ENCODE results near the gene KHDC1. TPM values are rescaled to one million over a fixed set of nuclear protein-coding genes. Genes with fewer than 3 reads are reported as not detected.
"Not testable (repeated sequence)": the region's sequence is repeated elsewhere in the genome, so short reads cannot be mapped to it uniquely, and the experiment has no call there.

KHDC1 gene
- total RNA-seq: 1 to 10 TPM in 2 of 4 donors, under 1 TPM in 1, not detected in 1; 0.30 to 1.9 (median 1.6) TPM

GRCh38 chr6:73262671-73263569 lies at the start of gene KHDC1:
Gene KHDC1 (minus strand): TSS chr6:73263196. CDS start chr6:73242517, 20,679 bp downstream.
- Histone ChIP-seq H3K27me3 (no peaks in the 10 kb centered on the region), H3K27ac (peak within 1 kb of the TSS; percentile 42 to 81 (median 75)), H3K9me3 (no peaks in the 10 kb centered on the region), H3K4me3 (peak within 1 kb of the TSS; percentile 55 to 68 (median 63)), H3K4me1 (peaks cover 10 to 31% (median 19%) of the 10 kb centered on the region in 3 donors), H3K36me3 (no peaks in the 10 kb centered on the region)
- no peak for TF ChIP-seq POLR2A (IDR thresholded peaks at IDR 0.05)
- TF ChIP-seq CTCF (IDR thresholded peaks at IDR 0.05): no peak
- intact Hi-C loops (cut with DNase I): no loop called here
- WGBS, 2 donors: 5 to 7% methylated on average over 3 to 4 of the region's 63 CpGs
- DNase-seq: no peak

GRCh38 chr6:73310503-73310845 lies 47.5 kb upstream of the KHDC1 start:
- DNase-seq; H3K9me3 ChIP-seq; H3K36me3 ChIP-seq; intact Hi-C loops (cut with DNase I): not testable (repeated sequence)
- Histone ChIP-seq H3K27ac (peak overlapping the region in 3 of 4 donors; percentile 28 to 62 (median 61)), H3K4me3 (peak overlapping the region; percentile 43 to 73 (median 58)), H3K27me3 (peaks cover 0 to 18% (median 3%) of the 10 kb centered on the region in 4 donors), H3K4me1 (peaks cover 0 to 29% (median 0%) of the 10 kb centered on the region in 3 donors)
- WGBS, 2 donors: 10 to 12% methylated on average over 4 of the region's 4 CpGs

- no peaks in the 10 kb centered on the region for H3K9me3 ChIP-seq
- DNase-seq: no peak
- peak overlapping the region; percentile 43 to 73 (median 58) for H3K4me3 ChIP-seq
- H3K27me3 ChIP-seq: peaks cover 0 to 12% (median 2%) of the 10 kb centered on the region in 4 donors
- no peaks in the 10 kb centered on the region for H3K36me3 ChIP-seq
- TF ChIP-seq POLR2A (IDR thresholded peaks at IDR 0.05): peak in 1 of 4 donors; percentile 39
- peak in 2 of 6 experiments; percentile 8 to 38 for TF ChIP-seq CTCF (IDR thresholded peaks at IDR 0.05)
- WGBS, 2 donors: 0 to 1% methylated on average over 4 to 25 of the region's 59 CpGs
- H3K27ac ChIP-seq: peak overlapping the region; percentile 28 to 62 (median 58)
- peaks cover 0 to 27% (median 0%) of the 10 kb centered on the region in 3 donors for H3K4me1 ChIP-seq
- intact Hi-C loops (cut with DNase I): no loop called here
Measured at GRCh38 chr6:73309785-73310502, 46.9 kb upstream of the KHDC1 start.

GRCh38 chr6:73309535-73309784 lies 46.5 kb upstream of the KHDC1 start:
- Histone ChIP-seq H3K9me3 (no peaks in the 10 kb centered on the region), H3K4me3 (peak overlapping the region; percentile 43 to 73 (median 58)), H3K36me3 (no peaks in the 10 kb centered on the region), H3K27ac (peak overlapping the region; percentile 3 to 62 (median 58)), H3K4me1 (peaks cover 0 to 22% (median 0%) of the 10 kb centered on the region in 3 donors), H3K27me3 (peaks cover 0 to 8% (median 0%) of the 10 kb centered on the region in 4 donors)
- intact Hi-C loops (cut with DNase I): no loop called here
- 3% methylated on average over 6 to 13 of the region's 13 CpGs for WGBS, 2 donors
- TF ChIP-seq CTCF (IDR thresholded peaks at IDR 0.05) (no peak), POLR2A (IDR thresholded peaks at IDR 0.05) (no peak)
- DNase-seq: no peak

GRCh38 chr6:73308712-73309534 lies 45.9 kb upstream of the KHDC1 start:
- Histone ChIP-seq H3K4me3 (peak overlapping the region; percentile 43 to 73 (median 58)), H3K4me1 (peaks cover 0 to 21% (median 0%) of the 10 kb centered on the region in 3 donors), H3K27me3 (peaks cover 0 to 4% (median 0%) of the 10 kb centered on the region in 4 donors), H3K9me3 (no peaks in the 10 kb centered on the region), H3K27ac (peak overlapping the region in 2 of 4 donors; percentile 54 to 61), H3K36me3 (no peaks in the 10 kb centered on the region)
- TF ChIP-seq CTCF (IDR thresholded peaks at IDR 0.05): no peak
- TF ChIP-seq POLR2A (IDR thresholded peaks at IDR 0.05): no peak
- whole genome bisulfite sequencing, 2 donors: 87 to 92% methylated on average over 15 to 19 of the region's 26 CpGs
- intact Hi-C loops (cut with DNase I): no loop called here
- no peak for DNase-seq

GRCh38 chr6:73303773-73304172 lies 40.8 kb upstream of the KHDC1 start:
- H3K27me3 ChIP-seq; DNase-seq; H3K9me3 ChIP-seq; H3K4me3 ChIP-seq; H3K4me1 ChIP-seq; intact Hi-C loops (cut with DNase I); H3K27ac ChIP-seq; H3K36me3 ChIP-seq: not testable (repeated sequence)
- WGBS, 2 donors: 85 to 87% methylated on average over 7 of the region's 7 CpGs

All from esophagus squamous epithelium (tissue), 5 donors.